Fibroblast of skin of abdomen (primary cell): Measurements from ENCODE around the gene EYS.
"Not testable (repeated sequence)": the region's sequence is repeated elsewhere in the genome, so short reads cannot be mapped to it uniquely, and the experiment has no call there.

ENCODE experiments used
- DNase-seq: peaks from one replicate; pipeline ENCODE4 v3.0.0-alpha.2; 2013

EYS gene

DNA sequence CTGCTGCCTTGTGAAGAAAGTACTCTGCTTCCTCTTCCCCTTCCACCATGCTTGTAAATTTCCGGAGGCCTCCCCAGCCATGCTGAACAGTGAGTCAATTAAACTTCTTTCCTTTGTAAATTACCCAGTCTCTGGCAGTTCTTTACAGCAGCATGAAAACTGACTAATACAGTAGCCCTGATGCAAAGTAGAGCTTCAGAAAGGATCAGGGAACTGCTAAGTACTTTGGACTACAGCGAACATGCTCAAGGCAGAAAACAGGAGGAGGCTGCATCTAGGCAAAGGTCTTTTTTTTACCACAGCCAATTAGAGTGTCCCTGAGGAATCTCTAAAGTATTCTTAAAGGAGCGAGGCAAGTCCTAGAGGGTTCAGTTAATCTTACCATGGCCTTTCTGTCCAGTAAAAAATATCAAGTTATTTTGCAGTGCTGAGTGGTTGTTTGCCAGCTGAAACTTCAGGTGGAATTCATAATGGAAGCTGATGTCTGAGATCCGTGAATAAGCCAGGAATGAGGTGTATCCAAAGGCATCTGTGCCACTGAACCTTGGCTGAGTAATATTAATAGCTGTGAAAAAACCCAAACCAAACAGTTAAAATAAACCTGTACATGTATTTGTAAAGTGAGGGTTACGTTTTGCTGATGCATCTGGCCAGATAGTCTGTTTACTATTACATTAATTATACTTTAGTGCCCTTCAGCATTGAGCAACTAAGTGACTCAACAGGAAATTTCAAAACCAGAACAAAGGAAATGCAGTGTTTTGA is 1901.0 kb downstream of the EYS start:
- peak; percentile 80 for DNase-seq

DNA sequence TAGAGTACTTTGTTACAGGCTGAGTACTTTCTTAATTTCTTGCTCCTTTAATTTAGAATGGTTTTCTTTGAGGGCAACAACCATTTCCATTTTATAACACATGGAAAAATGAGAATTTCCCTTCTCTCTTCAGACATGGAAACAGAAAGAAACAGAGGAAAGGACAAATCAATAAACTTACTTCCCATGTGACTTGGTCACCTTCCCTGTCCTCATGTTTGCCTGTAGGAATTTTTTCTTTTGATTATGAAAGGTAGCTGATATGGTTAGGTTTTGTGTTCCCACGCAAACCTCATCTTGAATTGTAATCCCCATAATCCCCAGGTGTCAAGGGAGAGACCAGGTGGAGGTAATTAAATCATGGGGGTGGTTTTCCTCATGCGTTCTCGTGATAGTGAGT is 1901.7 kb downstream of the EYS start:
- DNase-seq: no peak

- DNase-seq: peak; percentile 94
Observed at GRCh38 chr6:63804381-63804956, 1902.6 kb downstream of the EYS start.

GRCh38 chr6:63803371-63803770 is 1903.7 kb downstream of the EYS start:
- no peak for DNase-seq

DNA sequence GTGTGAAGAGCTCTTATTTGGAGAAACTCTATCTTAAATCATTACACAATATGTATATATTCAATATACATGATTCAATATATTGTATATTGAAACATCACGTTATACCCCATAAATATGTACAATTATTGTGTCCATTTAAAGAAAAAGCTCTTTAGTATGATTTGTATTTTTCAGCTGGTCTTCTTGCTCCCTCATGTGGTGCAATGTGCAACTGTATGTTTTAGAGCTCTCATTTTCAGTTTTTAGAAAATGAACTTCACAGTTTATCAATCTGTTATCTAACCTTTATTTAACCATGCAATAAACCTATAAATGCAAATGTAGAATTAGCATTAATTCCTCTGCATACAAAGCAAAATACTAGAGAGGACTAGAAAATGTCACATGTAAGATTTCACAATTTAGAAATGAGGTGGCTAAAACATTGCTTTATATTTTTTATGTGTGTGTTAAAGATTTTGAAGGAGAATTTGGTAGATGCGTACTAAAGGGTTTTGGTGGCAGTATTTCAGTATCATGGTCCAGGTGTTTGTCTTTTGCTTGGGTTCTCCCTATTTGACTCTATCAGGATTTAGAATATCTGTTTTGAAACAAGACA is 1904.3 kb downstream of the EYS start:
- DNase-seq: peak; percentile 33

- not testable (repeated sequence) for DNase-seq
Observed at GRCh38 chr6:63800386-63800785, 1906.6 kb downstream of the EYS start.

DNA sequence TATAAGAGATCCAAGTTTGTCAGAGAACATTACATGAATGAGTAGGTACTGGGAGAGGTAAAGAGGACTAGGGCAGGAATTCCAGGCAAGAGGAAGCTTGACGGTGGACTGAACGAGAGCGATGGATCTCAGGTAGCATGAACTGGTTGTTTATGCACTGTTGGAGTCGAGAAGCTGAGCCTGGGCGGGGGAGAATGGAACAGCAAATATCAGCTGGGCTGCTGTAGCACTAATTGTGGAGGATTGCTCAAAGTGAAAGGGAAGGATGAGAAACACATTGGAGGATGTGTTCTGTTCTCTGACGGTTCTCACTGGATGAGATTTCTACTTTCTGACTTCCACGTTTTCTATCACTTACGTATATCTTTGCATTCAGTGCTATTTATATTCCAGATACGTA is 1907.2 kb downstream of the EYS start:
- no peak for DNase-seq

GRCh38 chr6:63799313-63799712 is 1907.7 kb downstream of the EYS start:
- DNase-seq: no peak

DNA sequence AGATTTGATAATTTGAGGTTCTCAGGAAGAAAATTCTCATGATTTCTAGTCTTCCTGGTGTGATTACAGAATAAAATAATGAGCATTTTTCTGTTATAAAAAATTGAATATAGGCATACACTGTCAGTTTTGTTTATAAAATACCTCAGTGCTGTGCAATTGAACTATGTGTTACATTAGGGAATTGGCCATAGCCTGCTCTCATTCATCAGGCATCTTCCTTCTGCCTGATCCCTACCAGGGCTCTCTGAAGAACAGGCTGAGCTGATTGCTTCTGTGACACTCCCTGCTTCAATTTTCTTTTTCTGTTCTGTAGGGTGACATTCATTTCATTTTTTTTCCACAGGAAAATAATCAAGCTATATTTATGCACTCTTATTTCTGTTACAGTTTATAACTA is 1908.6 kb downstream of the EYS start:
- DNase-seq: no peak

- no peak for DNase-seq
Observed at GRCh38 chr6:63797721-63798120, 1909.3 kb downstream of the EYS start.

- DNase-seq: no peak
Observed at GRCh38 chr6:63795826-63796225, 1911.2 kb downstream of the EYS start.

DNA sequence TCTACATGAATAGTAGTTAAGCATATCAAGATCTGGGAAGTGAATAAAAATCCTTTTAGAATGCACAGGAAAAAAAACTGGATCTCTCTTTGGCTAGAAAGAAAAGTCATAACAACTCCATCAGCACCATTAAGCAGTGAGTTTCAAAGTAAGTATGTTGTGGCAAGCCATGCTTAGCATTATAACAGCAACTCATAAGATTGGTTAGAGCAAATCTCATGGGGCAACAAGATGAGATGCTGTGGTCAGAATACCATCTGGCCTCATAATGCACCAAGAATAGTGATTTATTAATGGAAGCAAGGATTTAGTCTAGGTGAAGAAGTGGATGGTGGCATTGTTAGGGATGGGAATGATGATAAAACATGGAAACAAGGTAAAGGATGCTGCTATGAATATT is 1912.0 kb downstream of the EYS start:
- peak; percentile 45 for DNase-seq

- no peak for DNase-seq
Observed at GRCh38 chr6:63793465-63794137, 1913.4 kb downstream of the EYS start.

DNA sequence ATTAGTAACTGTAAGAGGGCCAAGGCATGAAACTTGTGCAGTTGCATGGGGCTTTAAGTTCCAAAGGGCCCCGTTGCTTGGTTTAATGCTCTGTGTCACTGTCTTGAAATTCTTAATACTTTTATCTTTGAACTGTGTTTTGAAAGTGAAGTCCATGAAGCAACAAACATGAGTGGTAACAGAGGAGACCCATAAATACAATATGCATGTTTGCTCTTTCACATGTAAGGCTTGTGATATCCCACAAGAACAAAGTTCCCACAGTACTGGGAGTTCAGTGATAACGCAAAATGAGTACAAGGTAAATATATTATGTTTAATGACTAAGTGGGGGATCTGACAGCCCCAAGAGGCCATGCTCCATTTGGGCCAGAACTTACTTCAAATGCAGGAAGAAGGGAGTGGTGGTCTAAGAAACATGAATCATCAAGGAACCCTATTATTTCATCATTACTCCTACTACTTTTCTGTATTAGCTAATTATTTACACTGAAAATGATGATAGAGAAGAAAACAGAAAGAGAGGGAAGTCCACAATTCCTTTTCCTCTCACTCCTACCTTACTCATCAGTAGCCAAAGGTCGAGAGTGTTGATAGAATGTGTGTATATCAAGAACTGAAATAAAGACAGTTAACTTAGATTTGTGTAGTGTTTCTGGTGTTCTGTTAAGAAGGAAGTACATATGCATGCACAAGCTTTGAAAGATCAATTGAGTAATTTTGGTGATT is 1914.1 kb downstream of the EYS start:
- no peak for DNase-seq

DNA sequence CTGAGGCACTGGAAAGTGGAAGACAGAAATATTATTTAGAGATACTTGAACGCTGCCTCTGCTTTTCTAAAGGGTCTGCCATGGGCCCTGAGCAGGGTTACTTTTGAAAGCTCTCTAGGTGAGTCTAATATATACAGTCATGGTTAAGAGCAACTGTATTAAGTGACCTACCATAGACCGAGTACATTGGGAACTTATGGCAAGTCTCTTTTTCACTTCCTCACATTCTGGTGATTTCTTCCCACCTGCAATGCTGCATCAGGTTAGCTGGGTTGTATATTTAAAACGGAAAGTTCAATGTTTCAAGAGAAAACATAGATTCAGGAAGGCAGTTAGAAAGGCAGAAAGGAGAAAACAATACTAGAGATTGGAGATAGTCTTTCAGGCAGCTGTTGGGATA is 1916.7 kb downstream of the EYS start:
- no peak for DNase-seq

DNA sequence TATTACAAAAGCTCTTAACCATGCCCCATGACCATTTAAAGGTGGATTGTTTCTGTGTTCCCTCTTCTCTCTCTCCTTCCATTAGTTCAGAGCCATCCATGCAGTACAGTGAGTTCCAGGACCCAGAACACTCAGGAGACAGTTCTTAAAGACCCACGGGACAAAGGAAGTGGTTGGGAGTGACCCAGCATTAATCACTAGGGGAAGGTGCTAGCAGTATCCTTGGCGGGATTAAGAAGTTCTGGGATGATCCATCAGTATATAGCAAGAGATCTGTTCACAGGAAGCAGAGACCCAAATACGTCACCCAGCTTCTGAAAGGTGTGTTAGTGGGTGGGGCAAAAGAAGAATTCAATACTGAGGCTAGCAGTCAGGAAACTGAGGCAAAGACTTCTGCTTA is 1917.3 kb downstream of the EYS start:
- DNase-seq: no peak

DNA sequence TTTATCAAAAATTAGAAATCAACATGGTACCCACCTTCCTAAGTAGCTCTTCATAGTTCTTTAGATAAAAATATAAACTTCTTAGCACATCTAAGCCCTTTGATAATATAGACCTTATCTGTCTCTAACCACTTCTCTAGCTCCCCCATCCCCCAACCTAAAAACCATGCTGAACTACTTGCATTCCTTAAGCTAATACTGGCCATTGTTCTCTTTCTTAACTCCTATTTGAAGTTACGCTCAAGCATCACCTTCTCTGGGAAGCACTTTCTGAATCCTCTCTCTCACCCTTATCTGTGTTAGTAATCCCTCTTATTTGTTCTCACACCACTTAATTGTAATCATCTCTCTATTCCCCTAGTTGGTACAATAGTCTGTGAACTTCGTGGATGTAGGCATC is 1918.5 kb downstream of the EYS start:
- DNase-seq: no peak

GRCh38 chr6:63787021-63787420 is 1920.0 kb downstream of the EYS start:
- peak; percentile 37 for DNase-seq

DNA sequence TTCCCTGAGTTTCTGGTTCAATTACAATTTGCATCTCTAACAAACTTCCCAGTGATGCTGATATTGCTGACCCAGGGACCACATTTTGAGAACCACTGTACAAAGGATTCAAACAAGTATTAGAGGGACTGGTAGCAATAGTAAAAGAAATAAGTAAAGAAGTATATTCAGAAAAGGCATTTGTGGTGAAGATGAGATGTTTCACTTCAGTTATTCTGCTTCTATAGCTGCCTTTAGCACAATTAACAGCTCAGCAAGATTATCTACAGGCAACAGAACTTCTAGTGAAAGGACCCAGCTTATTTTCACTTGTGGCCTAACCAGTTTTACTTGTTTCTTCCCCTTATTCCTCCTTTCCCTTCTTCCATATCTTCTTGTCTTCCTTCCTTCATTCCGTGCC is 1922.0 kb downstream of the EYS start:
- no peak for DNase-seq

- no peak for DNase-seq
Observed at GRCh38 chr6:63783096-63783495, 1923.9 kb downstream of the EYS start.

DNA sequence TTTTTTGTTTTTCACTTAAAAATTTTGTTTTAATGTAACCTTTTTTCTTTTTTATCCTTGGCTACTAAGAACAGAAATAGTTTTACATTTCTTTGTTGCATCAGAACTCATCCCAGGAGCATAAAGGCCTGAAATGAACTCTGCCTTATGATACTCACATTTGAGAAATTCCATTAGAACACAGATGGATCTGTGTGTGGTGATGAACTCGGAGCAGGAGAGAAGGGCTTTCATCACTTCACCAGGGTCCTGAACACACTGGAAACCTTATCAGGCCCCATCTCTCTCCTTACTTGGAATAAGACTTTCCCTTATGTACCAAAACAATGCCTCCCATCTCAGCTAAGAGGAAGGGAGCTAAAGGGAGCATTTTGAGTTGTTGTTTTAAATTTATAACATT is 1932.1 kb downstream of the EYS start:
- peak; percentile 48 for DNase-seq

DNA sequence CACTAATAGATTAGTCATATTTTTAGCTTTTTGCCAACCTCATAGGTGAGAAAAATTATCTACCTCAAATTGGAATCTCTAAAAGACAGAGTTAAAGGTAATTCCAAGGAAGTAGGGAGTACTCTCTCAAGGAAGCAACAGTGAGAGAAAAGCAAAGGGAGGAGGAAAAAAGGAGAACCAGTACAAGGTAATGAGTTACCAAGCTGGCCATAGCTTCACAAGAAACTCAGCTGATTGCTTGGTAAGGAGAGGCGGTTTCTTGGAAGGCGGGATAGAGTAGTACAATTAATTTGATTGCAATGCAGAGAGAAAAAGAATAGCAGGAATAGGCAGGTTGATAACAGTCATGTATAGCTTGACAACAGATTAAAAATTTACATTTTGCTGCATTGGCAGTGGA is 1933.8 kb downstream of the EYS start:
- DNase-seq: no peak

GRCh38 chr6:63765828-63766227 is 1941.2 kb downstream of the EYS start:
- DNase-seq: no peak
